Neural crest cell (in vitro differentiated cells): Measurements from ENCODE around the gene MYO16. TPM values are rescaled to one million over a fixed set of nuclear protein-coding genes. Genes with fewer than 3 reads are reported as not detected.

Source experiments
- DNase-seq: peaks from one replicate; pipeline ENCODE4 v3.0.0; 2021; ENCODE audit warnings: low read depth, mixed read lengths, low spot score
- H3K27ac Mint-ChIP-seq: one replicate; pipeline ENCODE4 v1.8.0; 2021; ENCODE audit warnings: mild to moderate bottlenecking, mixed read lengths; ENCODE audit not compliant: unreplicated experiment
- H3K27me3 Mint-ChIP-seq: 2 replicates; pipeline ENCODE4 v1.8.0; 2021; ENCODE audit warnings: low read depth, mild to moderate bottlenecking, mixed read lengths
- H3K36me3 Mint-ChIP-seq: 2 replicates; pipeline ENCODE4 v1.8.0; 2021; ENCODE audit warnings: low read depth, mild to moderate bottlenecking, mixed read lengths
- H3K4me1 Mint-ChIP-seq: 2 replicates; pipeline ENCODE4 v1.8.0; 2021; ENCODE audit warnings: mixed read lengths
- H3K4me3 Mint-ChIP-seq: one replicate; pipeline ENCODE4 v1.8.0; 2021; ENCODE audit warnings: mild to moderate bottlenecking, mixed read lengths
- H3K9me3 Mint-ChIP-seq: 2 replicates; pipeline ENCODE4 v1.8.0; 2021; ENCODE audit warnings: mixed read lengths
- total RNA-seq: library from RNA; stranded (reverse); gene quantifications from 2 replicates; pipeline ENCODE4 v1.2.1, GENCODE V29; 2021
- TF ChIP-seq, protein P1 (sequence below): fragments of 200-600 bp; sonication (generic); conservative IDR thresholded peaks from 2 replicates; pipeline ENCODE4 v1.5.0; 2021; ENCODE audit warnings: antibody characterized with exemption, mild to moderate bottlenecking

MYO16 gene
- total RNA-seq, 1 donor from 2014 or later = 3.3 TPM

DNA sequence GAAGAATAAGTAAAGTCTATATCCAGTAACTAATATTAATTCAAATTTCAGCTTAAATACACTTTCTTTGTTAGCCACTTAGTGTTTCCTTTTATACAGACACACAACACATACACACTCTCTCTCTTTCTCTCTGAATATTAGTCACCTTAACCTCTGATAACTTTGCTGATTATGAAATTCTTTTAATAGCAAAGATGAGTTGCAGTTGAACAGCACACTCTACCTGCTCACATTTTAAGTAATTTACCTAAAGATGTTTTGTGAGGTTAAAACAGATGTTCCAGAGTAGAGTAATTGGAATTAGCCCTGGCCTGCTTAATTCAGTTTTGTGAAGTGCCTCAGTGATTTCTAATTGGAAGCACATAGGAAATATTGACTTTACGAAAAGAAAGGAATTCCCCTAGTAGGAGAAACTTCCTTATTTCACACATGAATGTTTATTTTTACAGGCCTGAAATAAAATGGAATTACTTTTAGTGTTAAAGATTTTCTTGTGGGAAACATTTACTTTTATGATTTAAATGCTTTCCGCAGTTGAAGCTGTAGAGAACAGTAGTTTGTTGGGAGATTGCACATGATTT is 184.3 kb downstream of the MYO16 start:
- Mint-ChIP-seq H3K4me3 (no peak overlapping the region), H3K36me3 (no peaks in the 10 kb centered on the region), H3K27me3 (no peaks in the 10 kb centered on the region), H3K9me3 (peaks cover 8% of the 10 kb centered on the region), H3K27ac (no peak overlapping the region), H3K4me1 (no peaks in the 10 kb centered on the region)
- no peak for DNase-seq
- TF ChIP-seq, protein P1, sequence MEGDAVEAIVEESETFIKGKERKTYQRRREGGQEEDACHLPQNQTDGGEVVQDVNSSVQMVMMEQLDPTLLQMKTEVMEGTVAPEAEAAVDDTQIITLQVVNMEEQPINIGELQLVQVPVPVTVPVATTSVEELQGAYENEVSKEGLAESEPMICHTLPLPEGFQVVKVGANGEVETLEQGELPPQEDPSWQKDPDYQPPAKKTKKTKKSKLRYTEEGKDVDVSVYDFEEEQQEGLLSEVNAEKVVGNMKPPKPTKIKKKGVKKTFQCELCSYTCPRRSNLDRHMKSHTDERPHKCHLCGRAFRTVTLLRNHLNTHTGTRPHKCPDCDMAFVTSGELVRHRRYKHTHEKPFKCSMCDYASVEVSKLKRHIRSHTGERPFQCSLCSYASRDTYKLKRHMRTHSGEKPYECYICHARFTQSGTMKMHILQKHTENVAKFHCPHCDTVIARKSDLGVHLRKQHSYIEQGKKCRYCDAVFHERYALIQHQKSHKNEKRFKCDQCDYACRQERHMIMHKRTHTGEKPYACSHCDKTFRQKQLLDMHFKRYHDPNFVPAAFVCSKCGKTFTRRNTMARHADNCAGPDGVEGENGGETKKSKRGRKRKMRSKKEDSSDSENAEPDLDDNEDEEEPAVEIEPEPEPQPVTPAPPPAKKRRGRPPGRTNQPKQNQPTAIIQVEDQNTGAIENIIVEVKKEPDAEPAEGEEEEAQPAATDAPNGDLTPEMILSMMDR = no peak

DNA sequence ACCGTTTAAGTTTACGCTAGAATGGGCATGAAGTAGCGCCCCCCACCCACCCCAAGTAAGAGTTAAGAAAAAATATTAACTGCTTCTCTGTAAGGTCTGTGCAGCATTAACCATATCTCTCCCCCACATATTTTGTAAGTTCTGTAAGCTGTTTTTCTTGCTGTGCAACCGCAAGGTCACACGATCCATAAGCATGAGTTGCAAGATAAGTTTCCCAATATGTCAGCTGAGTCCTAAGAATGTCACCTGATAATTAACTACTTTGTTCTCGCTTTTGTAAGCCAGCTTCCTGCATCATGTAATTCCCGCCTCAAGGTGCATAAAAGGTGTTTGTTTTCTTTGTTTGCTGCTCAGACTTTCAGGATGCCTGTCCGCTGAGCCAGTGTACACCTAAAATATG is 187.0 kb downstream of the MYO16 start:
- H3K27me3 Mint-ChIP-seq = no peaks in the 10 kb centered on the region
- no peak for DNase-seq
- H3K9me3 Mint-ChIP-seq = peaks cover 3% of the 10 kb centered on the region
- H3K4me1 Mint-ChIP-seq = no peaks in the 10 kb centered on the region
- H3K27ac Mint-ChIP-seq = no peak overlapping the region
- H3K36me3 Mint-ChIP-seq = no peaks in the 10 kb centered on the region
- TF ChIP-seq, protein P1 = no peak
- H3K4me3 Mint-ChIP-seq = no peak overlapping the region

DNA sequence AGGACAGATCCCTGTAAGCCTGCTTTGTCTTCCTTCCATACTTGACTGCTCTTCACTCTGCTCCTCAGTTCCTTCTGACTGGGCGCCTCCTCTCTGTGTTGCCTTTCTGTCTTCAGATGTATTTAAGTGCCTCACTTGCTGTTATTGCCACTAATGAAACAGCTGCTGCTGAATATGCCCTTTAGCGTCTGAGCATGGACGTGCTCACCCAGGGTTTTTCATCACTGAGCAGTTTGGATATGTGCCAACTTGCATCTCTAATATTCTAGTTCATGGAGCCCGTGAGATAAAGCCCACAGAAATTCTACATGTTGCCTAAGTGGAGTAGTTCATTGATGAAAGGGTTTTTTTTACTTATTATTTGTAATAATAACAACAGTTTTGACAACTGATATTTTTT is 198.2 kb downstream of the MYO16 start:
- DNase-seq = no peak
- H3K27me3 Mint-ChIP-seq = no peaks in the 10 kb centered on the region
- no peak overlapping the region for H3K27ac Mint-ChIP-seq
- H3K9me3 Mint-ChIP-seq = peaks cover 6% of the 10 kb centered on the region
- H3K4me1 Mint-ChIP-seq = no peaks in the 10 kb centered on the region
- H3K4me3 Mint-ChIP-seq = no peak overlapping the region
- H3K36me3 Mint-ChIP-seq = peaks cover 3% of the 10 kb centered on the region
- TF ChIP-seq, protein P1 = no peak

GRCh38 chr13:108828086-108828815 is 198.8 kb downstream of the MYO16 start:
- Mint-ChIP-seq H3K27me3 (no peaks in the 10 kb centered on the region), H3K4me1 (no peaks in the 10 kb centered on the region), H3K4me3 (no peak overlapping the region), H3K27ac (no peak overlapping the region), H3K9me3 (peaks cover 6% of the 10 kb centered on the region), H3K36me3 (peaks cover 3% of the 10 kb centered on the region)
- no peak for DNase-seq
- TF ChIP-seq, protein P1 = no peak

DNA sequence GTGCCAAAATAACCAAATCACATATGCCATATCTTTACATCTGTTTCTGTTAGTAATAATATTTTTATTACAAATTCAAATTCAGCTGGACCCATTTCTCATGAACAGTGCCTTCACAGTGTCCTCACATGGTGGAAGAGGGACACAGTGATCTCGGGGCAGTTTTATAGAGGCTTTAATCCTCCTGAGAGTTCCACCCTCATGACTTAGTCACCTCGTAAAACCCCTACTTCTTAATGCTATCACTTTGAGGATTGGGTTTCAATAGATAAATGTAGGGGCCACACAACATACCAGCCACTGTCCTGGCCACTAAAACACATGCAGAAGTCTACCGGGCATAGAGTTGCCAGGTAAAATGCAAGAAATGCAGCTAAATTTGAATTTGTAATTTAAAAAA is 201.5 kb downstream of the MYO16 start:
- H3K9me3 Mint-ChIP-seq = peaks cover 9% of the 10 kb centered on the region
- H3K4me1 Mint-ChIP-seq = no peaks in the 10 kb centered on the region
- H3K27me3 Mint-ChIP-seq = no peaks in the 10 kb centered on the region
- no peak overlapping the region for H3K27ac Mint-ChIP-seq
- H3K36me3 Mint-ChIP-seq = peaks cover 6% of the 10 kb centered on the region
- TF ChIP-seq, protein P1 = no peak
- no peak overlapping the region for H3K4me3 Mint-ChIP-seq
- DNase-seq = no peak
